Astrocyte of the spinal cord (primary cell): ENCODE results near the gene ADGRD2.

ENCODE experiments used
- DNase-seq: peaks from one replicate; pipeline ENCODE4 v3.0.0; 2011; ENCODE audit warnings: low read depth, low spot score
- H3K4me3 ChIP-seq: 2 replicates; pipeline ENCODE4 v1.5.1; 2011; ENCODE audit warnings: low read depth, mild to moderate bottlenecking, low read length, moderate library complexity
- in situ Hi-C: cut with HindIII; loops from 2 replicates; pipeline ENCODE4 v1.10.0; 2017; ENCODE audit warnings: low sequenced_read_pairs
- TF ChIP-seq, protein P1 (sequence below): IDR thresholded peaks from 2 replicates; pipeline ENCODE4 v1.5.1; 2012; ENCODE audit warnings: low read depth, mild to moderate bottlenecking, low read length, inconsistent platforms

Gene ADGRD2

DNA sequence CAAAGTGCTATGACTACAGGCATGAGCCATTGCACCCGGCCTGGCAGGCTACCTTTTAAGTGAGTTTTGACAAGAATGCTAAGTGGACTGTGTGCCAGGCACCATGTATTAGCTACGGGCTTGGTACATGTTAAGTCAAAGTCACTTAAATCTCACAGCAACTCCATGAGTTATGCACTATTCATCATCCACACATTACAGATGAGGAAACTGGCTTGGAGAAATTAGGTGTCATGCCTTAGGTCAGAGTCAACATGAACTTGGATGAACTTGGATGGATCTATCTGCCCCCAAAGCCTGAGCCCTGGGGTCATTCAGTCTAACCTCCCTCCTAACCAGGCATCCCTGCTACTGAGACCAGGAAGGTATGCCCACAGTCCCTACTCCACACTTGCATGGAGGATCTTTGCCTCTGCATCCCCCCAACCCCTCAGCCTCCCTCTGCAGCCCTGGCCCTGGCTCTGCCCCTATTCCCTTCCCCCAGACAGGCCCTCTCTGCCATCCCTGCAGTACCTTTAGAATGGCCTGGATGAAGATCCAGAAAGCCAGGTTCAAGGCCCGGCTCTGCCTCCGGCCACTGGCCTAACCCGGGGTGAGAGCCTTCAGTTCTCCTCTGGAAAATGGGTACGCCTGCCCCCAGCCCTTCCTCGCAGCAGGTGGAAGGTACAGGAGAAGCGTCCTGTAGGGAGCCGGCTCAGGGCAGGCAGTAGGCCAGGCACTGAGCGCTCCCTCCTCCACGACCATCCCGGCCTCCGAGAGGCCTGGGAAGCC is 685 bp upstream of the ADGRD2 start:
- no peak overlapping the region for H3K4me3 ChIP-seq
- no peak for DNase-seq
- TF ChIP-seq, protein P1, sequence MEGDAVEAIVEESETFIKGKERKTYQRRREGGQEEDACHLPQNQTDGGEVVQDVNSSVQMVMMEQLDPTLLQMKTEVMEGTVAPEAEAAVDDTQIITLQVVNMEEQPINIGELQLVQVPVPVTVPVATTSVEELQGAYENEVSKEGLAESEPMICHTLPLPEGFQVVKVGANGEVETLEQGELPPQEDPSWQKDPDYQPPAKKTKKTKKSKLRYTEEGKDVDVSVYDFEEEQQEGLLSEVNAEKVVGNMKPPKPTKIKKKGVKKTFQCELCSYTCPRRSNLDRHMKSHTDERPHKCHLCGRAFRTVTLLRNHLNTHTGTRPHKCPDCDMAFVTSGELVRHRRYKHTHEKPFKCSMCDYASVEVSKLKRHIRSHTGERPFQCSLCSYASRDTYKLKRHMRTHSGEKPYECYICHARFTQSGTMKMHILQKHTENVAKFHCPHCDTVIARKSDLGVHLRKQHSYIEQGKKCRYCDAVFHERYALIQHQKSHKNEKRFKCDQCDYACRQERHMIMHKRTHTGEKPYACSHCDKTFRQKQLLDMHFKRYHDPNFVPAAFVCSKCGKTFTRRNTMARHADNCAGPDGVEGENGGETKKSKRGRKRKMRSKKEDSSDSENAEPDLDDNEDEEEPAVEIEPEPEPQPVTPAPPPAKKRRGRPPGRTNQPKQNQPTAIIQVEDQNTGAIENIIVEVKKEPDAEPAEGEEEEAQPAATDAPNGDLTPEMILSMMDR: no peak
- in situ Hi-C loops: no loop called here

DNA sequence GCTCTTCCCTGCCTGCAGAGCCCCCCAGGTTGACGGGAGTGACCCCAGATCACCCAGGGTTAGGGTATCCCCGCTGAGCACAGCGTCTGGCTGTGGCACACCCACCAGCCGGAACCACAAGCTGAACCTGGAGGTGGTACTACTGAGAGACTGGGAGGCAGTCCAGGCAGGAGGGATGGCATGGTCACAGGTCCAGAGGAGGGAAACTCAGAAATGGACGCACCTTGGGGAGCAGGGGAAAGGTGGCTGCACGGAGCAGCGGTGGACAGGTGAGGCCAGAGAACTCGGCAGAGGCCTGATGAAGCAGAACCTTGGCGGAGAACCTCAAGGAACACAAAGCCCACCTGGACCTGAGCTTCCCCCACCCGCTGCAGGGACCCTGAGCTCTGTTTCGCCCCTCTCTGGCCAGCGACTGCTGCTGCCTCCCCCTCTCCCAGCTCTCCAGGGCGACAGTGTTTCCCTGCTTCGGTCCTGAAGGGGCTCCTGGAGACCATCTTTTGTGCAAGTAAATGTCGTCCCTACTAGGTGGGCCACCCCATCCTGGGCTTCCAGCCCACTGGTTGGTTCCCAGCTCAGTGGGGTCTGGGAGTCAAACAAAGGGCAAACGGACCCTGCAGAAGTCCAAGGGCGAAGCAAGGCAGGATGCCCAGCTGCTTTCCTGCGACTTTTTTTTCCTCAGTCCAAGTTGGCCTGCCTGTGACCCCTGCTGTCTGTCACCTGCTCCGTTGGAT is 845 bp downstream of the ADGRD2 start:
- TF ChIP-seq, protein P1: no peak
- no peak for DNase-seq
- no peak overlapping the region for H3K4me3 ChIP-seq
- in situ Hi-C loops: no loop called here

DNA sequence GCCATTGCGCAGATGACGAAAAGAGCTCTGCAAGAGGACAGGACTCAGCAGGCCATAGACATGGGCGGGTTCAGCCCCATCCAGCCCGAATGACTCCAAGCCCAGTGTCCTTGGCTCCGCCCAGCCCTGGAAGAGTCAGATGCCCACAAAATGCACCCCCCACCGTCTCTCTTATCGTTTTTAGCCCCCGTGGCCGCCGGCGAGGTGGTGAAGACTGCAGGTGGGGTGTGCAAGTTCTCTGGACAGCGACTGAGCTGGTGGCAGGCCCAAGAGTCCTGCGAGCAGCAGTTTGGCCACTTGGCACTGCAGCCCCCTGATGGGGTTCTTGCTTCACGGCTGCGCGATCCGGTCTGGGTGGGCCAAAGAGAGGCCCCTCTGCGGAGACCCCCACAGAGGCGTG is 2.1 kb downstream of the ADGRD2 start:
- TF ChIP-seq, protein P1: no peak
- in situ Hi-C loops: no loop called here
- no peak overlapping the region for H3K4me3 ChIP-seq
- no peak for DNase-seq

DNA sequence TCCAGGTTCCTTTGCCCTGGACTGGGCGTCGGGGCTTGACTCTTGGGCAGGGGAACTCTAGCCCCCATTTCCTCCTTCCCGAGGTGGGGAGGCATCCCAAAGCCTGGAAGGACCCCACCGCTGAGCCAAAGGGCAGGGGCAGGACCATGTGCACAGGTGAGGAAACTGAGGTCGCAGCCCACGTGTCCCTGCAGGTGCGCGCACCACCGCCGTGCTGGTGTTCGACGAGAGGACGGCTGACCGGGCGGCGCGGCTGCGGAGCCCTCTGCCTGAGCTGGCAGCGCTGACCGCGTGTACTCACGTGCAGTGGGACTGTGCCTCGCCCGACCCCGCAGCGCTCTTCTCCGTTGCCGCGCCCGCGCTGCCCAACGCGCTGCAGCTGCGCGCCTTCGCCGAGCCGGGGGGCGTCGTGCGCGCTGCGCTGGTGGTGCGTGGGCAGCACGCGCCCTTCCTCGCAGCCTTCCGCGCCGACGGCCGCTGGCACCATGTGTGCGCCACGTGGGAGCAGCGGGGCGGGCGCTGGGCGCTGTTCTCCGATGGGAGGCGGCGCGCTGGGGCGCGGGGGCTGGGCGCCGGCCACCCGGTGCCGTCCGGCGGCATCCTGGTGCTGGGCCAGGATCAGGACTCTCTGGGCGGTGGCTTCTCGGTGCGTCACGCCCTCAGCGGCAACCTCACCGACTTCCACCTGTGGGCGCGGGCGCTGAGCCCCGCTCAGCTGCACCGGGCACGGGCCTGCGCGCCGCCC is 2.8 kb downstream of the ADGRD2 start:
- in situ Hi-C loops: no loop called here
- no peak for DNase-seq
- TF ChIP-seq, protein P1: no peak

DNA sequence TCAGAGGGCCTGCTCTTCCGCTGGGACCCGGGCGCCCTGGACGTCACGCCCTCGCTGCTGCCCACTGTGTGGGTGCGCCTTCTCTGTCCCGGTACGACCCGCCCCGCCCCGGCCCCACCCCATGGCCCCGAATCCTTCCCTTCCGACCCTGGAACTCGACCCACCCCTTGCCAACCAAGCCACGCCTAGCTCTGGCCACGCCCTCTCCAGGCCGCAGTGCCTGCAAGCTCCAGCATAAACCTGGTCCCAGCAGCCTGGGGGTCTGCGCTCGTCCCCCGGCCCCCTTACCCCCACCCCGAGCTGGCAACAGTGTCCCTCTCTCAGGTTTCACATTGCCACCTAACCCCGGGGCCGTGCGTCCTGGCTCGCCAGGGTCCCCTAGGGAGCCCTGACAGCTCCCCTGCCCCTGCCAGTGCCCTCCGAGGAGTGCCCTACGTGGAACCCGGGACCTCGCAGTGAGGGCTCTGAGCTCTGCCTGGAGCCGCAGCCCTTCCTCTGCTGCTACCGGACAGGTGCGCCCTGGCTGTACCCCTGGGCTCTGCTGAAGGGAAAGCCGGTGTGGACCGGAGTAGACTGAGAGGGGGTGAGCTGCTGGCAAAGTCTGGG is 3.4 kb downstream of the ADGRD2 start:
- TF ChIP-seq, protein P1: no peak
- in situ Hi-C loops: no loop called here
- no peak overlapping the region for H3K4me3 ChIP-seq
- no peak for DNase-seq

More for the DNA sequence above, 2.8 kb downstream of the ADGRD2 start:
- no peak overlapping the region for H3K4me3 ChIP-seq

DNA sequence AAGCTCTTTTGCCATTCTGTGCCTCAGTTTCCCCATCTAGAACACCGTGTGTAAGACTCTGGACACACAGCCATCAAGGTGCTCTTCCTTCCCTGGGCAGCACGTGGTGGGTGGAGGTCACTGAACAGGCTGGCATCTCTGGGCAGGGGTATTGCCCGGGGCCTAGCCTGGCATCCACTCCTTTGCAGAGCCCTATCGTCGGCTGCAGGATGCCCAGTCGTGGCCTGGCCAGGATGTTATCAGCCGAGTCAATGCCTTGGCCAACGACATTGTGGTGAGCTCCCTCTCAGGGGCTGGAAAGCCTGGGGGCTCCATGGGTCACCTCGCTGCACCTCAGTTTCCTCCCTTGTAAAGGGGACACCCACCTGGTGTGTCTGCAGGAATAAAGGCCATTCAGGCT is 4.0 kb downstream of the ADGRD2 start:
- no peak for DNase-seq
- H3K4me3 ChIP-seq: no peak overlapping the region
- in situ Hi-C loops: no loop called here
- TF ChIP-seq, protein P1: no peak
